Kasumi-1 (cell line): ENCODE data around the gene TGM1.
A peak's percentile ranks its signal among the peaks of the same experiment; 100 is the strongest.

Experiments used
- DNase-seq, 2 experiments: peaks; one replicate each; lab custom pipeline; 2025; lab: John Stamatoyannopoulos, UW

Gene TGM1

GRCh38 chr14:24271134-24271833, 8.3 kb upstream of the TGM1 start, which contains the start of gene RABGGTA:
Gene RABGGTA (minus strand): TSS chr14:24271597. CDS start chr14:24271115, 482 bp downstream.
- peak; percentile 82 to 86 for DNase-seq

- DNase-seq: peak in 1 of 2 experiments; percentile 41
Observed at GRCh38 chr14:24270537-24271133, 7.7 kb upstream of the TGM1 start.

GRCh38 chr14:24269910-24270536, 7.0 kb upstream of the TGM1 start:
- DNase-seq: no peak

- DNase-seq: no peak
Observed at GRCh38 chr14:24269368-24269767, 6.4 kb upstream of the TGM1 start.

- no peak for DNase-seq
Observed at GRCh38 chr14:24268225-24268624, 5.2 kb upstream of the TGM1 start.

GRCh38 chr14:24267516-24267915, 4.5 kb upstream of the TGM1 start:
- no peak for DNase-seq

- no peak for DNase-seq
Observed at GRCh38 chr14:24266344-24267244, 3.6 kb upstream of the TGM1 start.

GRCh38 chr14:24264298-24264697, 1.3 kb upstream of the TGM1 start:
- DNase-seq: no peak

- no peak for DNase-seq
Observed at GRCh38 chr14:24263848-24264247, 871 bp upstream of the TGM1 start.

GRCh38 chr14:24261969-24262327, 1.0 kb downstream of the TGM1 start:
- DNase-seq: no peak

- DNase-seq: no peak
Observed at GRCh38 chr14:24261256-24261968, 1.6 kb downstream of the TGM1 start.

GRCh38 chr14:24260780-24261157, 2.2 kb downstream of the TGM1 start:
- no peak for DNase-seq

GRCh38 chr14:24260026-24260779, 2.8 kb downstream of the TGM1 start:
- no peak for DNase-seq

- DNase-seq: no peak
Observed at GRCh38 chr14:24259282-24260025, 3.5 kb downstream of the TGM1 start.

GRCh38 chr14:24258548-24259265, 4.3 kb downstream of the TGM1 start:
- DNase-seq: no peak

- no peak for DNase-seq
Observed at GRCh38 chr14:24258119-24258518, 4.9 kb downstream of the TGM1 start.

- DNase-seq: no peak
Observed at GRCh38 chr14:24256960-24257359, 6.0 kb downstream of the TGM1 start.

- DNase-seq: no peak
Observed at GRCh38 chr14:24255931-24256711, 6.9 kb downstream of the TGM1 start.

GRCh38 chr14:24255438-24255837, 7.5 kb downstream of the TGM1 start:
- no peak for DNase-seq
